Neural progenitor cell (in vitro differentiated cells): Measurements from ENCODE around the gene FARS2.

Source experiments
- CTCF ChIP-seq: fragments of 200-600 bp; sonication (generic); IDR thresholded peaks from 2 replicates; pipeline ENCODE4 v1.5.1; 2017; ENCODE audit warnings: antibody characterized with exemption, mild to moderate bottlenecking
- EZH2 ChIP-seq: fragments of 200-600 bp; sonication (generic); IDR thresholded peaks from 2 replicates; pipeline ENCODE4 v1.6.1; 2017; ENCODE audit warnings: antibody characterized with exemption, mild to moderate bottlenecking, moderate library complexity

DNA sequence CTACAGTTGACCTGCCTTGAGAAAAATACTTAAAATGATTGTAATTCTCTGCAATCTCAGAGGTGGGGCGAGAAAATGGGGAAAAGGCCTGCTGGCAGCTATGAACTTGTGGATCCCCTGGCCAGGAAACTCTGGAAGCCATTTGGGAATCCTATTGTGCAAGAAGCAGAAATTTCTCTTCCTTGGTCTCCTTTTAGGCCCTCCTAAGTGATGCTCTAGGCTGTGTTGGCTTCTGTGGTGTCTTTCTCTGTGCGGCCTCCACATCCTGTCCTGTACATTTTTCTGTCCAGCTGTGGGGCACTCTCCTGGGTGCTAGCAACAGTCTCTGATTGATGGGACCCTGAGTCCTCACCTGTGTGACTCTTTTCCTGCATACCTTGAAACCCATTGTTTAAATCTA lies 290.9 kb downstream of the FARS2 start:
- no peak for TF ChIP-seq CTCF
- TF ChIP-seq EZH2 = no peak
